Measurements from ENCODE around the gene LRCOL1. TPM values are rescaled to one million over a fixed set of nuclear protein-coding genes. Genes with fewer than 3 reads are reported as not detected.

The LRCOL1 gene
- total and polyA plus RNA-seq, 10 of the 15 experiments (the other 5 are each of a cell fraction or from before 2014, with no cell fraction given) = not detected

GRCh38 chr12:132574271-132574996 is 35.9 kb downstream of the LRCOL1 start (continued):
- TF ChIP-seq, protein P1, sequence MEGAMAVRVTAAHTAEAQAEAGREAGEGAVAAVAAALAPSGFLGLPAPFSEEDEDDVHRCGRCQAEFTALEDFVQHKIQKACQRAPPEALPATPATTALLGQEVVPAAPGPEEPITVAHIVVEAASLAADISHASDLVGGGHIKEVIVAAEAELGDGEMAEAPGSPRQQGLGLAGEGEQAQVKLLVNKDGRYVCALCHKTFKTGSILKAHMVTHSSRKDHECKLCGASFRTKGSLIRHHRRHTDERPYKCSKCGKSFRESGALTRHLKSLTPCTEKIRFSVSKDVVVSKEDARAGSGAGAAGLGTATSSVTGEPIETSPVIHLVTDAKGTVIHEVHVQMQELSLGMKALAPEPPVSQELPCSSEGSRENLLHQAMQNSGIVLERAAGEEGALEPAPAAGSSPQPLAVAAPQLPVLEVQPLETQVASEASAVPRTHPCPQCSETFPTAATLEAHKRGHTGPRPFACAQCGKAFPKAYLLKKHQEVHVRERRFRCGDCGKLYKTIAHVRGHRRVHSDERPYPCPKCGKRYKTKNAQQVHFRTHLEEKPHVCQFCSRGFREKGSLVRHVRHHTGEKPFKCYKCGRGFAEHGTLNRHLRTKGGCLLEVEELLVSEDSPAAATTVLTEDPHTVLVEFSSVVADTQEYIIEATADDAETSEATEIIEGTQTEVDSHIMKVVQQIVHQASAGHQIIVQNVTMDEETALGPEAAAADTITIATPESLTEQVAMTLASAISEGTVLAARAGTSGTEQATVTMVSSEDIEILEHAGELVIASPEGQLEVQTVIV (IDR thresholded peaks at IDR 0.05; ENCODE audit: borderline replicate concordance, partially characterized antibody) = no peak
- no peak for TF ChIP-seq EED (IDR thresholded peaks at IDR 0.05; ENCODE audit: low read depth)

DNA sequence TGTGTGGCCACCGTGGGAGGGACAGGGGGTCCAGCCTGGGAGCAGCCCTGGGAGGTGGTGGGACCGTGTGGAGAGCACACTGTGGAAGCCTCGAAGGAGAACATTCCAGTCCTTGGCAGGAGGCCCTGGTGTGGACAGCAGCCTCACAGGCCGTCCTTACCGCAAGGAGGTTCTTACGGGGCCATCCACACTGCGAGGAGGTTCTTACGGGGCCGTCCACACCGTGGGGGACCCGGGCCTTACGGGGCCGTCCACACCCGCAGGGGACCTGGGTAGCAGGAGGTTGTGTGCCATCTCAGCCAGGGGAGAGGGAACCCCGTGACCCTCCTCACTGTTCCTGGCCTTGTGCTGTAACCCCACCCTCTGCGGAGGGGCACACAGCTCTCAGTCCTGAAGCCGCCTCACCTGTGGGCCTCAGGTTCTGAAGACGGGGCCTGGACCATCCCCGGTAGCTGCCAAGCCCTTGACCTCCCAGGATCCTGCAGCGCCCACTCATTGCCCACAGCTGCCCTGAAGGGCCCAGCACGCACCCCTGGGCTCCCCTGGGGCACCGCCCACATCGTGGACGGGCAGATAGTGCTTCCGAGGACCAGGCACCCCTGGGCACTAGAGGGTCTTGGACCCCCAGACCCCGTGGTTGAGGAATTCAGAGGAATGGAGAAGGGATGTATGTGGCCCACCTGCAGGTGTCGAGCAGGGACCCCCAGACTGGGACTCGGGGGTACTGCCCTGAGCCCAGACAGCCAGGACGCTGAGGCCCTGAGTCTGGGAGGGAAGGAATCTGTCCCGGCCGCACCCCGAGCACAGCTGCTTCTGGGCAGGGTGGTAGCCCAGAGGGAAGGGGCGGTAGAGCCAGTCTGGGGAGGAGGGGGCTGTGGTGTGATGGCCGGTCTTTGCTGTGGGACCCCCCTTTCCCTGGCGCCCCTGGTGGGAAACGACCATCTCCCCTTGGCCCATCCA is 37.3 kb downstream of the LRCOL1 start:
- 86% methylated on average over 32 of the region's 36 CpGs for WGBS (ENCODE audit: insufficient coverage, insufficient replicate concordance, low lambda C conversion rate, missing lambda C conversion rate)
- H3K4me2 ChIP-seq (ENCODE audit: control insufficient read depth, insufficient read depth) = no peak overlapping the region
- ChIA-PET CTCF (no interaction called here), SMC1A (ENCODE audit: uncharacterized antibody, unreplicated experiment) (no interaction called here), POLR2A (no interaction called here), RAD21 (ENCODE audit: unreplicated experiment) (no interaction called here)
- H3K9ac ChIP-seq (ENCODE audit: control insufficient read depth, insufficient read depth, low read length) = no peak overlapping the region
- ATAC-seq (no peak), FAIRE-seq (no peak), DNase-seq (ENCODE audit: low read depth, low spot score) (no peak)
- no peak overlapping the region for H2AFZ ChIP-seq (ENCODE audit: control insufficient read depth, low read depth, low read length)
- H3K79me2 ChIP-seq (ENCODE audit: control insufficient read depth, insufficient read depth, low read length) = no peaks in the 10 kb centered on the region
- no peaks in the 10 kb centered on the region for H3K9me3 ChIP-seq (replicated peaks; ENCODE audit: control insufficient read depth, insufficient read depth, low read length)
- H3K27me3 ChIP-seq (replicated peaks in 1 of 2; ENCODE audit: control insufficient read depth in 2 of 2, insufficient read depth in 2 of 2, low read length in 1 of 2) = no peaks in the 10 kb centered on the region
- TF ChIP-seq PAX8 (IDR thresholded peaks at IDR 0.05) = no peak
- no peak for TF ChIP-seq ESRRA (IDR thresholded peaks at IDR 0.05; ENCODE audit: low read length)
- no peak for TF ChIP-seq SUZ12 (IDR thresholded peaks at IDR 0.05; ENCODE audit: unreplicated experiment)
- no peak for TF ChIP-seq RAD51 (IDR thresholded peaks at IDR 0.05)
- TF ChIP-seq TCF12 (IDR thresholded peaks at IDR 0.05; ENCODE audit: low read depth, low read length) = no peak
- TF ChIP-seq, protein P2, sequence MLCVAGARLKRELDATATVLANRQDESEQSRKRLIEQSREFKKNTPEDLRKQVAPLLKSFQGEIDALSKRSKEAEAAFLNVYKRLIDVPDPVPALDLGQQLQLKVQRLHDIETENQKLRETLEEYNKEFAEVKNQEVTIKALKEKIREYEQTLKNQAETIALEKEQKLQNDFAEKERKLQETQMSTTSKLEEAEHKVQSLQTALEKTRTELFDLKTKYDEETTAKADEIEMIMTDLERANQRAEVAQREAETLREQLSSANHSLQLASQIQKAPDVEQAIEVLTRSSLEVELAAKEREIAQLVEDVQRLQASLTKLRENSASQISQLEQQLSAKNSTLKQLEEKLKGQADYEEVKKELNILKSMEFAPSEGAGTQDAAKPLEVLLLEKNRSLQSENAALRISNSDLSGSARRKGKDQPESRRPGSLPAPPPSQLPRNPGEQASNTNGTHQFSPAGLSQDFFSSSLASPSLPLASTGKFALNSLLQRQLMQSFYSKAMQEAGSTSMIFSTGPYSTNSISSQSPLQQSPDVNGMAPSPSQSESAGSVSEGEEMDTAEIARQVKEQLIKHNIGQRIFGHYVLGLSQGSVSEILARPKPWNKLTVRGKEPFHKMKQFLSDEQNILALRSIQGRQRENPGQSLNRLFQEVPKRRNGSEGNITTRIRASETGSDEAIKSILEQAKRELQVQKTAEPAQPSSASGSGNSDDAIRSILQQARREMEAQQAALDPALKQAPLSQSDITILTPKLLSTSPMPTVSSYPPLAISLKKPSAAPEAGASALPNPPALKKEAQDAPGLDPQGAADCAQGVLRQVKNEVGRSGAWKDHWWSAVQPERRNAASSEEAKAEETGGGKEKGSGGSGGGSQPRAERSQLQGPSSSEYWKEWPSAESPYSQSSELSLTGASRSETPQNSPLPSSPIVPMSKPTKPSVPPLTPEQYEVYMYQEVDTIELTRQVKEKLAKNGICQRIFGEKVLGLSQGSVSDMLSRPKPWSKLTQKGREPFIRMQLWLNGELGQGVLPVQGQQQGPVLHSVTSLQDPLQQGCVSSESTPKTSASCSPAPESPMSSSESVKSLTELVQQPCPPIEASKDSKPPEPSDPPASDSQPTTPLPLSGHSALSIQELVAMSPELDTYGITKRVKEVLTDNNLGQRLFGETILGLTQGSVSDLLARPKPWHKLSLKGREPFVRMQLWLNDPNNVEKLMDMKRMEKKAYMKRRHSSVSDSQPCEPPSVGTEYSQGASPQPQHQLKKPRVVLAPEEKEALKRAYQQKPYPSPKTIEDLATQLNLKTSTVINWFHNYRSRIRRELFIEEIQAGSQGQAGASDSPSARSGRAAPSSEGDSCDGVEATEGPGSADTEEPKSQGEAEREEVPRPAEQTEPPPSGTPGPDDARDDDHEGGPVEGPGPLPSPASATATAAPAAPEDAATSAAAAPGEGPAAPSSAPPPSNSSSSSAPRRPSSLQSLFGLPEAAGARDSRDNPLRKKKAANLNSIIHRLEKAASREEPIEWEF (IDR thresholded peaks at IDR 0.05; ENCODE audit: insufficient replicate concordance, low read depth, low read length) = no peak
- no peak for TF ChIP-seq MEF2B (IDR thresholded peaks at IDR 0.05; ENCODE audit: partially characterized antibody, poor library complexity, severe bottlenecking)
- TF ChIP-seq SREBF1 (IDR thresholded peaks at IDR 0.05; ENCODE audit: low read length) = no peak
- H3K27ac ChIP-seq (ENCODE audit: control insufficient read depth, insufficient read depth) = no peak overlapping the region
- no peak overlapping the region for H3K4me3 ChIP-seq
- in situ Hi-C loops (cut with MboI) = no loop called here
- no peaks in the 10 kb centered on the region for H3K4me1 ChIP-seq (ENCODE audit: control insufficient read depth, insufficient read depth, low read length)
- BruUV-seq (replicated peaks) = no TSS peak
- no peaks in the 10 kb centered on the region for H4K20me1 ChIP-seq (ENCODE audit: control insufficient read depth, insufficient read depth)
- peaks cover 0 to 2% of the 10 kb centered on the region in 2 experiments; a peak in 2 of 4 replicates for H3K36me3 ChIP-seq (ENCODE audit: control insufficient read depth in 2 of 2, insufficient read depth in 2 of 2, low read length in 1 of 2)
- intact Hi-C loops (cut with micrococcal nuclease; ENCODE audit: unreplicated experiment) = no loop called here
